Measurements from ENCODE around the gene TMTC4. TPM values are rescaled to one million over a fixed set of nuclear protein-coding genes. Genes with fewer than 3 reads are reported as not detected.

Gene TMTC4
- total RNA-seq, 1 donor from 2014 or later: 6.2 TPM

DNA sequence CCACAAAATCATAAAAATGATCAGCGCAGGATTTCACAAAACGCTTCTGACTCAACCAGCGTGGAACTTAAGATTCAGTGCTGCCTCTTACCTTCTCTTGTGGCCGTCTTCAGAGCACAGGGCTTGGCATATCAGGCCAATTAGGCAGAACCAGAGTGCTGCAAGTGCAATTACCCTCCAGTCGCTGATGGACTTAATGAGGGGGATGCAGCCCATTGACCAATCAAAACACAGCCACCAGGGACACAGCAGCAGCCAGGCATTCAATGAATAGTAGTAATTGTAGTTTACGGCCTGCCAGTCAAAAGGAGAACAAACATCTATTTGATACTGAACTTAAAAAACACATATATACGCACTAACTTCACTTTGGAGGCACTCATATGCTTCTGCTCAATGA, 38.2 kb downstream of the TMTC4 start:
- H3K4me1 ChIP-seq: peaks cover 13% of the 10 kb centered on the region
- intact Hi-C loops (cut with micrococcal nuclease): no loop called here
- H3K36me3 ChIP-seq: peaks cover 57% of the 10 kb centered on the region
- H3K4me3 ChIP-seq: no peak overlapping the region
- no peak overlapping the region for H3K27ac ChIP-seq (replicated peaks)
- no peaks in the 10 kb centered on the region for H3K27me3 ChIP-seq (ENCODE audit: low read depth)
- no peak for DNase-seq
- no peaks in the 10 kb centered on the region for H3K9me3 ChIP-seq (replicated peaks)
- TF ChIP-seq, protein P1, sequence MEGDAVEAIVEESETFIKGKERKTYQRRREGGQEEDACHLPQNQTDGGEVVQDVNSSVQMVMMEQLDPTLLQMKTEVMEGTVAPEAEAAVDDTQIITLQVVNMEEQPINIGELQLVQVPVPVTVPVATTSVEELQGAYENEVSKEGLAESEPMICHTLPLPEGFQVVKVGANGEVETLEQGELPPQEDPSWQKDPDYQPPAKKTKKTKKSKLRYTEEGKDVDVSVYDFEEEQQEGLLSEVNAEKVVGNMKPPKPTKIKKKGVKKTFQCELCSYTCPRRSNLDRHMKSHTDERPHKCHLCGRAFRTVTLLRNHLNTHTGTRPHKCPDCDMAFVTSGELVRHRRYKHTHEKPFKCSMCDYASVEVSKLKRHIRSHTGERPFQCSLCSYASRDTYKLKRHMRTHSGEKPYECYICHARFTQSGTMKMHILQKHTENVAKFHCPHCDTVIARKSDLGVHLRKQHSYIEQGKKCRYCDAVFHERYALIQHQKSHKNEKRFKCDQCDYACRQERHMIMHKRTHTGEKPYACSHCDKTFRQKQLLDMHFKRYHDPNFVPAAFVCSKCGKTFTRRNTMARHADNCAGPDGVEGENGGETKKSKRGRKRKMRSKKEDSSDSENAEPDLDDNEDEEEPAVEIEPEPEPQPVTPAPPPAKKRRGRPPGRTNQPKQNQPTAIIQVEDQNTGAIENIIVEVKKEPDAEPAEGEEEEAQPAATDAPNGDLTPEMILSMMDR (IDR thresholded peaks at IDR 0.05; ENCODE audit: borderline replicate concordance): no peak

DNA sequence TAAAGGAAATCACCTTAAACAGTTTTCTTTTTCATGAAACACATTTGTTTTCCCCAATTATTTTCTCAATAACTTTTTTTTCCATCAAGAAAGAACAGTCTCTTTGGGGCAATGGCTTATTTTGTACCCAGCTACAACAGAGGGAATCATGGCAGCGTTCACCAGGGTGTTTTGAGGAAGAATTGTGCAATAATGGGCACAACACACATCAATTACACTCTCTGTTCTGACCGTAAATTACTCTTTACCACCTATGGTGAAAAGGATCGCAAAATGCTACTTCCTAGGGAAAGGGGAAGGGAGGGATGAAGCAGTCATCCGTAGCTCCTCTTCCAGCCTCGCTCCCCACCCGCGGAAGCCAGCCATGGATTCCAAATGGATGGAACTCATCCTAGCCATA, 38.6 kb downstream of the TMTC4 start:
- TF ChIP-seq, protein P1 (IDR thresholded peaks at IDR 0.05; ENCODE audit: borderline replicate concordance): no peak
- Histone ChIP-seq H3K27ac (replicated peaks) (no peak overlapping the region), H3K4me3 (no peak overlapping the region), H3K27me3 (ENCODE audit: low read depth) (no peaks in the 10 kb centered on the region), H3K4me1 (peaks cover 13% of the 10 kb centered on the region), H3K36me3 (peaks cover 53% of the 10 kb centered on the region), H3K9me3 (replicated peaks) (no peaks in the 10 kb centered on the region)
- intact Hi-C loops (cut with micrococcal nuclease): no loop called here
- no peak for DNase-seq

DNA sequence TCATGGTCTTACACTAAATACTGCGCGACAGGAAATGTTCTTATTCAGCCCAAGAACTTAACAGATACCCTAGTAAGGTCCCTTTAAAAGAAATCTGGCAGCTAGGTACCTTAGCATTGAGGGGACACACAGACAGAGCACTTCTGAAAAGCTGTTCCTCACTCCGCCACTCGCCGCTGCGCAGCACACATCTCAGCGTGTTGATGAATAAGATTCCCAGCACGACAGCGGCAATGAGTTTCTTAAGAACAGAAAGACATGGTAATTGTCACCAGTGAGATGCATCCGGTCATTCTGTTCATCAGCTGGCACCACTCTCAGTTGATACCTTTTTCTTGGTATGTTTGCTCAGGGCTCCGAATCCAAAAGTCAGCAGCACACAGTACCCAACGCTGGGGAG, 39.9 kb downstream of the TMTC4 start:
- H3K4me3 ChIP-seq: no peak overlapping the region
- no peaks in the 10 kb centered on the region for H3K27me3 ChIP-seq (ENCODE audit: low read depth)
- TF ChIP-seq, protein P1 (IDR thresholded peaks at IDR 0.05; ENCODE audit: borderline replicate concordance): no peak
- intact Hi-C loops (cut with micrococcal nuclease): no loop called here
- peaks cover 58% of the 10 kb centered on the region for H3K36me3 ChIP-seq
- H3K27ac ChIP-seq (replicated peaks): no peak overlapping the region
- no peak for DNase-seq
- no peaks in the 10 kb centered on the region for H3K9me3 ChIP-seq (replicated peaks)
- H3K4me1 ChIP-seq: peaks cover 13% of the 10 kb centered on the region

DNA sequence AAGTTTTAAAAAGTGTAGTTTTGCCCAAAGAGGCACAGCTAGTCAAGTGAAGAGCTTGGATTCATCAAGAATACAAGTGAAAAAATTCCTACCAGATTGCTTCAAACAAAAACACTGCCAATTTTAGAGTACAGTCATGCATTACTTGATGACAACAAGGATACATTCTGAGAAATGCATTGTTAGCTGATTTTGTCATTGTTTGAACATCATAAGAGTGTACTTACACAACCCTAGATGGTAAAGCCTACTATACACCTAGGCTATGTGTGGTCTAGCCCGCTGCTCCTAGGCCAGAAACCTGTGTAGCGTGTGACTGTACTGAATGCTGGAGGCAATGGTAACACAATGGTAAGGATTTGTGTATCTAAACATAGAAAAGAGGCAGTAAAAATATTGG, 41.1 kb downstream of the TMTC4 start:
- TF ChIP-seq, protein P1 (IDR thresholded peaks at IDR 0.05; ENCODE audit: borderline replicate concordance): no peak
- intact Hi-C loops (cut with micrococcal nuclease): no loop called here
- Histone ChIP-seq H3K27ac (replicated peaks) (no peak overlapping the region), H3K9me3 (replicated peaks) (no peaks in the 10 kb centered on the region), H3K36me3 (peaks cover 63% of the 10 kb centered on the region), H3K27me3 (ENCODE audit: low read depth) (no peaks in the 10 kb centered on the region), H3K4me1 (peaks cover 7% of the 10 kb centered on the region), H3K4me3 (no peak overlapping the region)
- DNase-seq: no peak

DNA sequence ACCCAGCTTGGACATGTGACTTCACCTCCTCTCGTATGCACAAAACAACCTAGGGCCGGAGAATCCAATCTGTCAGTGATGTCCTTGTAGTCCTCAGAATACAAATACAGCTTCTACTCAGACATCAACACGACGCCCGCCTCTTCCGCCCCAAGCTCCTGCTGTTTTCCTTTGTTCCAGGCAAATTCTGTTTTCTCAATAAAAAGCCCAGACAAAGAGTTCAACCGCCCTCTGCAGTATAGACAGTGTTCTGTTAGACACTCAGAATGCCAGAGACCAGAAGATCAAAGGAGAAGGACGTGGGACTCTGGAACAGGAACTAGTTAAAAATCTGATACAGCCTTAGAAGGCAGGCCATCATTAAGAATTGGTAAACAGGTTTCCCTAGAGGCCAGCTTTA, 44.0 kb downstream of the TMTC4 start:
- TF ChIP-seq, protein P1 (IDR thresholded peaks at IDR 0.05; ENCODE audit: borderline replicate concordance): no peak
- DNase-seq: no peak
- H3K4me3 ChIP-seq: no peak overlapping the region
- H3K27ac ChIP-seq (replicated peaks): no peak overlapping the region
- H3K36me3 ChIP-seq: peaks cover 71% of the 10 kb centered on the region
- no peaks in the 10 kb centered on the region for H3K4me1 ChIP-seq
- intact Hi-C loops (cut with micrococcal nuclease): no loop called here
- no peaks in the 10 kb centered on the region for H3K9me3 ChIP-seq (replicated peaks)
- H3K27me3 ChIP-seq (ENCODE audit: low read depth): no peaks in the 10 kb centered on the region

DNA sequence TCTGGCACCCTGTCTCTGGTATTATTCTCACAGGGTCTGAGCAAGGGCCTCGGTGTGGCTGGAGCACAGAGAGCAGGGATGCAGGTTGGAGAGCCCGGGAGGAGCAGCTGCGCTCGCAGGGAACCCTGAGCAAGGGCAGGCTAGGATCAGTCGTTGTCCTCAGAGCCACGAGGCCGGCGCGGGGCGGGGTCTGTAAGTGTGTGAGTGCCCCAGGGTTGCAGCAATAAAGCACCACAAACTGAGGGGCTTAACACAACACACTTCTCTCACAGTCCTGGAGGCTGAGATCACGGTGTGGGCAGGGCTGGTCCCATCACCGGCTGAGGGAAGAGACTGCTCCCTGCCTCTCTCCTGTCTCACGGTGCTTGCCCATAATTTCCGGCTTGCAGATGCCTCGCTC, 47.5 kb downstream of the TMTC4 start:
- peaks cover 73% of the 10 kb centered on the region for H3K36me3 ChIP-seq
- no peak for DNase-seq
- H3K27ac ChIP-seq (replicated peaks): no peak overlapping the region
- intact Hi-C loops (cut with micrococcal nuclease): no loop called here
- H3K4me1 ChIP-seq: no peaks in the 10 kb centered on the region
- TF ChIP-seq, protein P1 (IDR thresholded peaks at IDR 0.05; ENCODE audit: borderline replicate concordance): no peak
- H3K4me3 ChIP-seq: no peak overlapping the region
- H3K27me3 ChIP-seq (ENCODE audit: low read depth): no peaks in the 10 kb centered on the region
- no peaks in the 10 kb centered on the region for H3K9me3 ChIP-seq (replicated peaks)

Data from left ventricle myocardium inferior (tissue), 1 donor.